GM19438 (cell line): Measurements from ENCODE around the gene IL23A.

ENCODE experiments used
- ATAC-seq: cut with Tn5 transposase; IDR thresholded peaks from one replicate; pipeline ENCODE4 v1.9.1; 2021; ENCODE audit warnings: low read depth; ENCODE audit not compliant: unreplicated experiment

The IL23A gene

GRCh38 chr12:56359851-56360767 lies 21.4 kb downstream of the IL23A start, which contains the start of gene STAT2:
Gene STAT2 (minus strand): TSS chr12:56360107. CDS start chr12:56356571, 3,536 bp downstream.
- peak; percentile 94 for ATAC-seq

- no peak for ATAC-seq
These were observed 22.9 kb downstream of the IL23A start for GRCh38 chr12:56361487-56362129.

GRCh38 chr12:56362130-56363059 lies 23.7 kb downstream of the IL23A start, which contains the start of gene APOF:
Gene APOF (minus strand): TSS chr12:56362857. CDS start chr12:56362745, 112 bp downstream.
- no peak for ATAC-seq

- ATAC-seq: no peak
These were observed 28.3 kb downstream of the IL23A start for GRCh38 chr12:56366948-56367347.

GRCh38 chr12:56373515-56373914 lies 34.8 kb downstream of the IL23A start:
- ATAC-seq: no peak

- ATAC-seq: peak; percentile 34
These were observed 36.3 kb downstream of the IL23A start for GRCh38 chr12:56374726-56375597.

- peak; percentile 72 for ATAC-seq
These were observed 37.1 kb downstream of the IL23A start for GRCh38 chr12:56375598-56376434.

GRCh38 chr12:56377310-56377988 lies 38.8 kb downstream of the IL23A start:
- ATAC-seq: no peak

- no peak for ATAC-seq
These were observed 39.3 kb downstream of the IL23A start for GRCh38 chr12:56377989-56378316.

GRCh38 chr12:56382611-56383010 lies 43.9 kb downstream of the IL23A start:
- no peak for ATAC-seq

GRCh38 chr12:56385873-56386272 lies 47.2 kb downstream of the IL23A start:
- ATAC-seq: no peak

- no peak for ATAC-seq
These were observed 48.6 kb downstream of the IL23A start for GRCh38 chr12:56387152-56387736.

GRCh38 chr12:56389412-56389811 lies 50.7 kb downstream of the IL23A start:
- no peak for ATAC-seq
